VCaP (cell line): Measurements from ENCODE around the gene APOB.

ENCODE experiments used
- H3K27ac ChIP-seq: fragments of 450-650 bp; 2 replicates; pipeline ENCODE4 v1.5.1; 2017
- TF ChIP-seq, protein P1 (sequence below): fragments of 450-650 bp; conservative IDR thresholded peaks from 2 replicates; pipeline ENCODE4 v1.5.1; 2017; ENCODE audit warnings: mild to moderate bottlenecking, moderate library complexity

Gene APOB

DNA sequence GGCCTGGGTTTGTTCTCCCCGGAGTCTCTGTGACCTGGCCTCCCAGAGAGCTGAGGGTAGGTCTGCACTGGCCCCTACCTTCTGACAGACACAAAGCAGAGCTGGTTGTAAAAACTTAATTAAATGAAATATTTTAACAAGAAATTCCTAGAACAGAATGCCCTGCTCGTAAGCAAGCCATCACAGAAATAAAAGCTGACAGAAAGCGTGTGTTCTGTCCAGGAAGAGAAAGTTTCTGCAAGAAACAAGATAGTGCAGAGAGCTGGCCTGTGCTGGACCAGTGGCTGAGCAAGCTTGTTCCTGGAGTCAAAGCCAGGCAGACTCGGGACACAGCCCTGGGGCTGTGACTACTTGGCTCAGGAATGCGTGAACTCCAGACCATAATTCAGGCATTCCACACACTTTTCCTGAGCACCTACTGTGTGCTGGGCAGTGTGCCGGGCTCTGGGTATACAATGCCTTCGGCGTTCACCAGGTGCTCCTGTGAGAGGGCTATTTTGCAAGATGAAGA, 51.6 kb downstream of the APOB start:
- no peak overlapping the region for H3K27ac ChIP-seq
- TF ChIP-seq, protein P1, sequence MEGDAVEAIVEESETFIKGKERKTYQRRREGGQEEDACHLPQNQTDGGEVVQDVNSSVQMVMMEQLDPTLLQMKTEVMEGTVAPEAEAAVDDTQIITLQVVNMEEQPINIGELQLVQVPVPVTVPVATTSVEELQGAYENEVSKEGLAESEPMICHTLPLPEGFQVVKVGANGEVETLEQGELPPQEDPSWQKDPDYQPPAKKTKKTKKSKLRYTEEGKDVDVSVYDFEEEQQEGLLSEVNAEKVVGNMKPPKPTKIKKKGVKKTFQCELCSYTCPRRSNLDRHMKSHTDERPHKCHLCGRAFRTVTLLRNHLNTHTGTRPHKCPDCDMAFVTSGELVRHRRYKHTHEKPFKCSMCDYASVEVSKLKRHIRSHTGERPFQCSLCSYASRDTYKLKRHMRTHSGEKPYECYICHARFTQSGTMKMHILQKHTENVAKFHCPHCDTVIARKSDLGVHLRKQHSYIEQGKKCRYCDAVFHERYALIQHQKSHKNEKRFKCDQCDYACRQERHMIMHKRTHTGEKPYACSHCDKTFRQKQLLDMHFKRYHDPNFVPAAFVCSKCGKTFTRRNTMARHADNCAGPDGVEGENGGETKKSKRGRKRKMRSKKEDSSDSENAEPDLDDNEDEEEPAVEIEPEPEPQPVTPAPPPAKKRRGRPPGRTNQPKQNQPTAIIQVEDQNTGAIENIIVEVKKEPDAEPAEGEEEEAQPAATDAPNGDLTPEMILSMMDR, result no peak

DNA sequence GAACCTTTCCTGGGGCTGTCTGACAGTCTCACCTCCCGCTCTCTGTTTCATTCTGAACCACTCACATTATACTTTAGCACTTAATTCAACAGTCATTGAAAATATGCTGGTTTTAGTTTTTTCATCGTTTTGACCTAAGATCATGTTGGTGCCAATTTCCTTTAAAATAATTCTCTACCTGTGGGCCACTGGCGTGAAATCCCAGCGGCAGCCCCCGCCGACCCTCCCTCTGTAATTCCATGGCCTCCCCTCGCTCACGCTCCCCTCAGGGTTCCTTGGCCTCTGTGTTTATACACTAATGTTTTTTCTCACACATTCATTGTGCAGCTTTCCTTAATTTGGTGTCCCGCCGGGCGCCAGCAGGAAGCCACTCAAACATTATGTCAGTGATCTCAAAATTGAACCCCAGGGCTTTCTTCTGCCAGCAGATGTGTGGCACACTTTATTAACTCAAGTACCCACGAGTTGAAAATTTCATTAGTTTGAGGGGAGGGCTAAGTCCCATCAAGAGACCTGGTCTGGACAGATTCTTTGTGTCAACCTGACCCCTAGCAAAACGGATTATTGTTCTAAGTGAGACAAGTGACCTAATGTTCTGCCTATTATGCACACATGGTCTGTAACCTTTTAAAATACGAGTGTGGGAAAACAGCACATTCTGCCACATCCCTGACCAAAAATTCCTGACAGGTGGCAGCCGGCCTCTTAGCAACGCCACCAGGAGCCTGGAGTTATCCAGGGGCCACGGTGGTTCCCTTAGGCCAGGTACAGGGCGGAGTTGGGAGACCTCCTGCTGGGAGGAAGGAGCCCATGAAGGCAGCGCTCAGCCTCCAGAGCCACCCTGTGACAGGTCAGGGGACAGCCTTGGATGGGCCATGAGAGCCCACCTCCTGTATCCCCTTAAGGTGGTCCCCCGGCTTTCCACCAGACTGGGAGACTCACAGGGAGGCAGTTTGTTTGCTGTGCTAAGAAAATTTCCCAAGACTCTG, 53.1 kb downstream of the APOB start:
- H3K27ac ChIP-seq, result no peak overlapping the region
- TF ChIP-seq, protein P1, result no peak

DNA sequence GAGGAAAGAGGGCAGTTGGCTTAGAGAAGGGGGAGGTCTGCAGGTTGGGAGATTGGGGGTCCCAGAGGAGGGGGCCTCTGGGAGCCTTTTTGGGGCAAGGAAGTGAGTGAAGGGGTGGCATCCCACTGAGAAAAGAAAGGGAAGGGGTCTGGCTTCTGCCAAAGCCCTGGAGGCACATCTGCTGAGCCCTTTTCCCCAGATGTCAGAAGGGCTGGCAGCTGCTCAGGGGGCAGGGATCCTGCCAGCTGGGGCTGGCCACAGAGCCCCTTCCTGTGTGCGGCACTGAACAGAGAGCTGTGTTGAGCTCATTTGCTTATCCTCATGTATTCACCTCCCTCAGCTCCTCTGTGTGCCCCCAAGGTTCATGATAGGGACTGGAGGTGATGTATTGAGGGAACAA, 54.5 kb downstream of the APOB start:
- no peak overlapping the region for H3K27ac ChIP-seq
- TF ChIP-seq, protein P1, result no peak

DNA sequence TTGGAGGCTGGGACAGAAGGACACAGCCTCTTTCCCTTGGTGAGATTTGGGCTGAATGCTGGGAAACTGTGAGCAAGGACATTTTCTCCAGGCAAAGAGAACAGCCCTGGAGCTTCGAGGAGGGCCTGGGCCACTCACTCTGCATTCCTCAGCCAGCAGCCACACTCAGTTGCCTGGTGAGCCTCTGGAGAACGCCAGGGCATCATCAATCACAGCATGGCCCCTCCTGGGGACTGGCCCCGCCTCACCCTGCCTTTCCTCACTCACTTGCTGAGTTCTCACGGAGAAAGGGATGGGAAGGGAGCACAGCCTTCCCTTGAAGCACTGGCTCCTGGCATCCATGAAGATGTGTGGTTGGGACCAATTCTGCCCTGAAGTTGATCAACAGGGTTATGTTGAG, 55.0 kb downstream of the APOB start:
- TF ChIP-seq, protein P1, result no peak
- H3K27ac ChIP-seq, result no peak overlapping the region

DNA sequence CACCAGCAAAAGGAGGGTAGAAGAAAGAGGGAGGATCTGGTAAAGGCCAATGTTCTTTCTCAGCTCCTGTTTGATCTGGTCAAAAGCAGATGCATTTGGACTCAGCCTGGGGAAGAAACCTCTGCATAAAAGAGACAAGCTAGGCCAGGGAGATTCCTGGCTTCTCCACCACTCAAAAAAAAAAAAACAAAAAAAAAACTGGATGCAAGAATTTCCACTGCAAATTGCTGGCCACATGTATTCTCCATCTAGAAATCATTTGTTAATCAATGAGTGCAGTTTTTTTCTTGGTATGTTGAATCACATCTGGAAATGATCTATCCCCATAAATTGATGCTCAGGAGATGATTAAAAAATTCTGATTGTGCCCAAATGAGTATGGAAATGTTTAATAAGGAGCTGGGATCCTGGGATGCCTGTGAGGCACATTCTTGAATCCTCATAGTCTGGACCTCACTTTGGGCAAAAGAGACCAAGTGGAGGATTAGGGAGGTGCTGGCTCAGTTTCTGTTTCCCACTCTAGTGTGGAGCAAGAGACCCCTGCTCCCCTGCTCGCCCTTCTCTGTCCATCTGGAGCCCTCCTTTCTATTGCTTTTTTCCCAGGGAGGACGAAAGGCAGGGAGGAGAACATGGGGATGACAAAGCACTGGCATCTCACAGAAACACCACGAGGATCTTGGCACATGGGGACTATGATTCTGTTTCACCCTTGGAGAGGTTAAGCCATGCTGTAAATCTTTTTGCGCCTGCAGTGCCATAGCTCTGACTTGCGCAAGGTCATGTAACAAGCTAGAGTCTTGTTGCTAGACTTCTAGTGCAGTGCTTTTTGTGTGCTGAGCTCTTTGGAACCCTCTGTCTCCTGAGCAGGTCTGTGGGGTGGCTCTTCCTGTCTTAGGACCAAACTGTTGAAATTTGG, 57.6 kb downstream of the APOB start:
- TF ChIP-seq, protein P1, result no peak
- H3K27ac ChIP-seq, result no peak overlapping the region

DNA sequence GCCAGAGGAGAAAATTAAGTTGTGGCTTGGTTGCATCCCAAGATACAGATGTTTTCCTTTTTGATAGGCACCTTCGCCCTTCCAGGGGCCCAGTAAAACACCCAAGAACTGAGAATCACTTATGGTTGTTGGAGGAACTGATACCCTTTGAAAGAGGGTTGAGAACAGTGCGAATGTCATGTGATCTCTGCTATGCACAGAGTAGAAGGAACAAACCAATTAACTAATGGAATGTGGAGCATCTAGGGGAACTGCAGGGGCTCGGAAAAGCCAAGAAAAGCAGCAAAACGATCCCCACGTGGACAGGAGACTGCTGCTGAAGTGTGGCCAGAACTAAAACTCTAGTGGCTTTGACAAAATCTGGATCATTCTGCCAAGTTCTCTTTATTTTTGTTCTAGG, 58.8 kb downstream of the APOB start:
- TF ChIP-seq, protein P1, result no peak
- no peak overlapping the region for H3K27ac ChIP-seq

DNA sequence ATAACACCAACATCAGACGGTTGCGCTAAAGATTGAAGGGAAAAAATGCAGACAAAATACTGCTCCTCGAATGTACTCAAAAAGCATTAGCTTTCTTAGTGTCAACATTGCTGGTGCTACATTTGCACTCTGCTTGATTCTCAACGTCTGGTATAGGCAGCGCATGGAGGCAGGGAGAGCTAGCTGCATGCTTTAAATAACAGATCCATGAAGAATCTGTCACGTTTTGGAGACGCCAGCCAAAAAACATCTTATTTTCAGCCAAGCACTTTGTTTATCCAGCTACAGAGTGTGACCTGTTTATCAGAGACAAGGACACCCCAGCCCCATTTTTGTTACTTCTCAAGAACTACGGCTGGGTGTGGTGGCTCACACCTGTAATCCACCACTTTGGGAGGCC, 59.5 kb downstream of the APOB start:
- H3K27ac ChIP-seq, result no peak overlapping the region
- TF ChIP-seq, protein P1, result no peak
